ENCODE results near the gene MRPL46.
"Not testable (repeated sequence)": the region's sequence is repeated elsewhere in the genome, so short reads cannot be mapped to it uniquely, and the experiment has no call there.

The MRPL46 gene

DNA sequence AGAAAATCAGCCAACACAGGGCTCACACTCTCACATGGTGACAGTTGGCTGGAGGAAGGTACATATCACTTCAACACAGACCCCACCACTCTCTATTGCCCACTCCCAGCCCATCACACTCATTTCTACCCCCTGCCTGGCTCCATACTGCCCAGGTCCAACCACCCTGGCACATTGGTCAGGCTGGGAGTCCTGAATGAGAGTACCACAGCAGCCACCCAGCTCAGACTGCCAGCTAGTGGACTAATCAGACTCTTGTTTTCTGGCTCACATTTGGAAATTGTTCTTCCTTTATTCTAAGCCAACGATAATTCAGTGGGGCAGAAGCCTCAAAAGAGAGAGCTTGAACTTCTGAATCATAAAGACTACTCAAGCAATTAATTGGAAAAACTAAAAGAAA lies 20.0 kb downstream of the MRPL46 start:
- DNase-seq (ENCODE audit: low read depth in 2 of 2): no peak

DNA sequence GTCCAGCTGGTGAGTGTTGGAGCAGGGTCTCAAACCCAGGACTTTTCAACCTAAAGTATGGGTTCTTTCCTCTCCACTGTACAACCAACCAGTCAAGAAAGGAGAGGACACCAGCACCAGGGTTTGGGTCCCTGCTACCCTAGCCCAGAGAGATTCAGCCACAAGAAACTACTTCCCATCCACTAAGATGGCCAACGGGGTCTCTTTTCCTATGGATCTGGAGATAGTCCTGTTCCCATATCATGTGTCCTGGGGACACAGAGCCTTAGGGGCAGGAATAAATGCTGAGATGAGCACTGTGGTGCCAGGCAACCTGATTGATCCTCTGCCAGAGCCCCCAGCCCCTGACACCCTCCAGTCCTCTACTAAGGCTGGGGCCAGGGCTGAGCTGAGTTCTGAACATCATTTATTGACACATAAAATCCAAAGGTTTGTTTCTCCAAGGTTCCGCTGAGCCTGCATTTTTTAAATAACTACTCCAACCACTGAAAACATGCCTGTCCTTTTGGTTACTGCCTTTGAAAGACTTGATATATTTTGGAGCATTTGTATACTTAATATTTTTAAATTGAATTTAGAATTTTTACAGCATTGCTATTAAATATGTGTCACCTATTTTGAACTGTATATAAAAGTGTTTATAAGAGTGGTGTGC lies 26.0 kb downstream of the MRPL46 start:
- DNase-seq (ENCODE audit: low read depth in 2 of 2): no peak

DNA sequence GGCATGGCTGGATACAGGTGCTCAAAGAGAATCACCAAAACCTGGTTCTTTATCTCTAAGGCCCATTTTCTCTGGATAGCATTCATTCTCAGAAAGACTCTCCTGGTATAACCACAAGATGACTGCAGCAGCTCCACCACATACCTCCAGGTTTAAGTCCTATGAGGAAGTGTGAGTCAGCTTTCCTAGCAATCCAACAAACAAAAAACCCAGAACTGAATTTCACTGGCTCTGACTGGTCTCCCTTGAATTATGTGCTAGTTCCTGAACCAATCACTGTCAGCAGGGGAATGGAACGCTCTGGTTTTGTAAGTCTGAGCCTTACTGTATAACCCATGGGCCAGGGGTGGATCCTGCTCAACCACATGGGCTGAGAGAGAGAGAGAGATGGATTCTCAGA lies 27.2 kb downstream of the MRPL46 start:
- no peak for DNase-seq (ENCODE audit: low read depth in 2 of 2)

DNA sequence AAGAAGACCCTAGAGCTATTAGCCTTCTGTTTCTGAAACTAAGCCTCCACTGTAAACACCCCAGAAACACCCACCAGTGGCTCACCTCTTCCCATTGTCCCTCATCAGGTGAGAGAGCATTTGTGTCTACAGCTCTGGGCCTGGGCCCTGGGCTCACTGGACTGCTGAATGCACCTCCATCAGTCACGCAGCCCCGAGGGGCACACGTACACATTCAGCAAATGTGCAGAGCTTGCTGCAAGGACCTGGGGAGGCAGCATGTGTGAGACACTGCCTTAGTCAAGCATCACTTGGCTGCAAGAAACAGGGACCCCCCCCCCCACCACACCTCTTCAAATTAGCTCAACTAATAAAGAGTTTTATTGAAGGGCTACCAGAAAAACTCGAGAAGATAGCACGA lies 29.0 kb downstream of the MRPL46 start:
- DNase-seq (ENCODE audit: low read depth in 2 of 2): no peak

DNA sequence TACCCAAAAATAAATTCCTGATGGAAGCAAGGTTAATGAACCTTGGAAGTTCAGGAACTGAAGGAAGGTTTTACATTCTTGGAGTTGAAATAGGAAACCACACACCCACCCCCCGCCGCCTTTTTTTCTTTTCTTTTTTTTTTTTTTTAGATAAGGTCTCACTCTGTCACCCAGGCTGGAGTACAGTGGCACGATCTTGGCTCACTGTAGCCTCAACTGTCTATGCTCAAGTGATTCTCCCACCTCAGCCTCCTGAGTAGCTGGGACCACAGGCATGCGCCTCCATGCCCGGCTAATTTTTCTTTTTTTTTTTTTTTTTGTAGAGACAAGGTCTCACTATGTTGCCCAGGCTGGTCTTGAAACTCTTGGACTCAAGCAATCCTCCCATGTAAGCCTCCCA lies 33.1 kb downstream of the MRPL46 start:
- DNase-seq (ENCODE audit: low read depth in 2 of 2): not testable (repeated sequence)

DNA sequence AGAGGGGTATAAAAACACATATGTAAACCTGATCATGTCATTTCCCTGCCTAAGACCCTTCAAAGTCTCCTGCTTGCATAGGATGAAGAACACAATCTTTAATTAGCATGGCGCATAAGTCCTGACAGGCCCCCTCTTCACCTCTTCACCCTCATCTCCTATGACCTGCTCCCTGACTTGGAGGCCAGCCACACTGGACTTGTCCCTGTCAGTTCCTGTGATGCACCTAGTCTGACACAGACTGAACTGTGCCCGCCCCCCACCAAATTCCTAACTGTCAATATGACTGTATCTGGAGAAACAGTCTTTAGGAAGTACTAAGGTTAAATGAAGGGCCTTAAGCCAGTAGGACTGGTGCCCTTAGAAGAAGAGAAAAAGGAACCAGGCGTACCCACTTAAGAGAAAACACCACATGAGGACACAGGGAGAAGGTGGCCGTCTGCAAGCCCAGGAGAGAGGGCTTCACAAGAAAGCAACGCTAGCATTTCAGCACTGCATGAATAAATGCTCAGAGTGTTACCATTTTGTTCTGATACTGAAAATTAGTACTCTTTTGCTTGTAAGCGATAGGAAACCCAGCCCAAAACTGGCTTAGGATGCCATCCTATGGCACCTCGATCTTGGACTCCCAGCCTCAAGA lies 34.0 kb downstream of the MRPL46 start:
- no peak for DNase-seq (ENCODE audit: low read depth in 2 of 2)

DNA sequence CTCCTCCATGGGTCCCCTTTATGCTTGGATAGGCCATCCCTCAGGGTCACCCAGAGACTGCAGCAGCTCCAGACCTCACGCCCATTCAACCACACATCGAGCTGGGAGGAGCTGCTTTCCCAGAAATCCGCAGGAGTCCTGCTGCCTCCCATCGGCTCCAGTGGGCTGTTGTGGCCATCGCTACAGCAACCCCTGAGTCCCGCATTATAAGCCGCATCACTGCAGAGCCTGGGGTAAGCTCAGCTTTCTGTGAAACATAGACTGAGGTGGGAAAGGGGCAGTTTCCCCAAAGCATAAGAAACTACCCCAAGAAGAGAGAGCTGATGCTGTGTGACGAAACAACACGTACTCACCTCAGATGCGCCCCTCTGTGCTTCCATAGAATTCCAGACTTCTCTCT lies 35.7 kb downstream of the MRPL46 start:
- no peak for DNase-seq (ENCODE audit: low read depth in 2 of 2)

DNA sequence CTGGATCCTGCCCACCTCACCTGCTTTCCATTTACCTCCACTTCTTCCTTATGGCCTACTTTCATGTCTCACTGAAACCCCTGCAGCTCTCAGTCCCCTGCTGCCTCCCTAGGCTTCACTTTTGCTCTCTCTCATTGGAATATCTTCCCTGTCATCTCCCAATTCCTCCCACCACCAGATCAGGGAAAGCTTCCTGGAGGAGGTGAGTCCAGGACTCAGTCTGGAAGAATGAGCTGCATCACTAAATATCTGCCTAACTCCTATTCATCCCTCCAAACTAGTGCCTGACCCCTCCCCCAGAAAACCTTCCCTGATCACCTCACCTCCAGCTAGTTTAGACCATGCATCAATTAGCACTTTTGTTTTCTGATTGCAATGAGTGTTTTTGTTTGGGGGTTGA lies 37.1 kb downstream of the MRPL46 start:
- no peak for DNase-seq (ENCODE audit: low read depth in 2 of 2)

DNA sequence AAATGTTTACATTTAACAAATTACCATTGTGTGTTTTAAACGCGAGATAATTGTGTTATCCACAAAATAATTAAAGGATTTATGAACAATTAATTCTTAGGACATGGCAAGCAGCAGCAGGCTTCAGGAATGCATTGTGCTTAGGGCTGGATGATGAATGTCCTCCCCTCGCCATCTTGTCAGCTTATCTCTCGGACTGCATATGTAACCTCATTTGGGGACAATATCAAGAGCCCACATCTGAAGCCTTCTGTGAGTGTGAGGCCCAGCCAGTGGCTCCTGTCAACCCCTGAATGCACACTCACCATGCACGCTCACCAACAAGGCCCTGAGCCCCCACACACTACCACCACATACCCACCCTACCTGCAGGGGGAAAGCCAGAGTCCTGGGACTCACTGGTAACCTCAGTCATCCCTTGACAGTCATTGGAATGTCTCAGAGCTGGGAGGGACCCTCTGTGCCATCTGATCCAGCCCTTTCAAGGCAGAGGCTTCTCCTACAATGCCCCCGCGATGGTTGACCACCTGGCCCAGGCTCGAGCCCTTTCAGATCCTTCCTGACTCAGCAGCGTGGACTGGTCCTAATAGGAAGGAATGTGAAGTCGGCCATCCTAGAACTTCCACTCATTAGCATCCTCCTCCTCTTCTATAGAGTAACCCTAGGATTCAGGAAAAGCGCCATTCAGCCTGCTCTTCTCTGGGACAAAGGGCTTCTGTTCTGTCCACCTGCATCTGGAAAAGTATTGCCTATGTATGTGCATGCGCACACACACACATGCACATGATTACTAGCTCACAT lies 38.2 kb downstream of the MRPL46 start:
- DNase-seq (ENCODE audit: low read depth in 2 of 2): no peak

DNA sequence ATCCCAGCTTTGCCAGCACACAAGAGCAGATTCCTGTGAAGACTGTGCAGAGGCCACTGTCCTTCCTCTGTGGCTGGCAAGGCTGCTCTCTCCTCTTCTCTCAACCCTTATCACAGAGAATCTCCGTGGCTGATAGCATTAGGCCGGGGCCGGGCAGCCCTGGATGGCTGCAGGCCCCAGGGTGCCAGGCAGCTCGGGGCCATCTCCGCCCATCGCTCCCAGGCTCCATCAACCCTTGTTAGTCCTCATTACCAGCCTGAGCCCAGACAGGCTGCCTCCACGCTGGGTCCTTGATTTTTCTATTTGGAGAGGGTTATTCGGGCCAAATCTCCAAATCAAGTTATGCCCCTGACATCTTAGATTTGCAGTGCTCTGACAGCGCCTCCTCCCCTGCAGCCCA lies 39.1 kb downstream of the MRPL46 start:
- DNase-seq (ENCODE audit: low read depth in 2 of 2): no peak

DNA sequence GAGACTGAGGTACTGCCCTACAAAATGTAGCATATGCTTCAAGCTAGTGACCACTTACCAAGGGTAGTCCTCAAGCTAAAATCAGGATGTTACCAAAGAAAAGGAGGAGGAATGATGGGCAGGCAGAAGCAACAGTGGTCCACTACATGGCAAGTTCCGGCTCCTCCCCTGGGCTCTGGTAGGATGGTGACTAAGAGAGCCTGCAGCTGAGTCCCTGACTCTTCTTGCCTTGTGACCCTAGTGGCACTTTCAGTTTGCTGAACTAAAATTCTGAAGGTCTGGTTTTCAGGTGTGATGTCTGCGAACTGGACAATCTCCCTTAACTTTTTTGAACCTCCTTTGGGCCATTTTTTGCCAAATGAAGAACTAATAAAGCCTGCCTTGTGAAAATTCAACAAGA lies 40.9 kb downstream of the MRPL46 start:
- no peak for DNase-seq (ENCODE audit: low read depth in 2 of 2)

DNA sequence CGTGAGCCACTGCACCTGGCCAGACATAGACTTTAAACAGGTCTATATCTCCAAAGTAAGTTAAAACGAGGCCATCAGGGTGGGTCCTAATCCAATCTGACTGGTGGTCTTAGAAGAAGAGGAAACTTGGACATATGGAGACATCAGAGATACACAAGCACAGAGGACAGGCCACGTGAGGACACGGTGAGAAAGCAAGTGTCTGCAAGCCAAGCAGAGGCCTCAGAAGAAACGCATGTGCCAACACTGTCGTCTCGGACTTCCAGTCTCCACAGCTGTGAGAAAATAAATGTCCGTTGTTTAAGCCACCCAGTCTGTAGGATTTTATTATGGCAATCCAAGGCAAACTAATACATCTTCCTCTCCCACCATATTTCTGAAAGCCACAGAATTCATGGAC lies 43.9 kb downstream of the MRPL46 start:
- DNase-seq (ENCODE audit: low read depth in 2 of 2): no peak

DNA sequence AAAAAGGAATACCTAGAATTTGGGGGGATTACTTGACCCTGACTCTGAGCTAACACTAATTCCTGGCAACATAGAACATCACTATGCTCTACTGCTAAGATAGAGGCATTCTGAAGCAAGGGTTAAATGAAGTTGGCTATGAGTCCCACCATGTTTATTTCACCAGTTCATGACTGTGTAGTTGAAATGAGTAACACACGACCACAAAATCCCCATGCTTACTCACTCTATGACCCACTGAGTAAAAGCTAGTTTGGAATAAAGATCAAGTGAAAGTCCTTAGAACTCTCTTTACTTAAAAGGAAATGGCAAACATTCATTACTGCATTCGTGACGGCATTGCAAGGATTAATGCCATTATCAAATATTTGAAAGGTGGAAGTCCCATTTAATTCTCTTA lies 47.4 kb downstream of the MRPL46 start:
- no peak for DNase-seq (ENCODE audit: low read depth in 2 of 2)
